ENCODE measurements around the gene SLC25A19.

Gene SLC25A19

GRCh38 chr17:75250009-75250471 is 39.2 kb downstream of the SLC25A19 start:
- H3K4me3 Mint-ChIP-seq, result peak overlapping the region; percentile 34
- H3K27me3 Mint-ChIP-seq, result no peaks in the 10 kb centered on the region
- intact Hi-C loops (cut with micrococcal nuclease), result no loop called here
- peaks cover 60% of the 10 kb centered on the region for H3K36me3 Mint-ChIP-seq (ENCODE audit: low read depth)
- H3K27ac Mint-ChIP-seq, result peak overlapping the region; percentile 49
- H3K4me1 Mint-ChIP-seq (ENCODE audit: low read depth), result peaks cover 74% of the 10 kb centered on the region
- no peaks in the 10 kb centered on the region for H3K9me3 Mint-ChIP-seq

GRCh38 chr17:75249564-75249963 is 39.7 kb downstream of the SLC25A19 start:
- Mint-ChIP-seq H3K4me1 (ENCODE audit: low read depth) (peaks cover 74% of the 10 kb centered on the region), H3K9me3 (no peaks in the 10 kb centered on the region), H3K27ac (peak overlapping the region; percentile 49), H3K36me3 (ENCODE audit: low read depth) (peaks cover 60% of the 10 kb centered on the region), H3K27me3 (no peaks in the 10 kb centered on the region), H3K4me3 (peak overlapping the region; percentile 34)
- intact Hi-C loops (cut with micrococcal nuclease), result no loop called here

GRCh38 chr17:75246404-75246803 is 42.8 kb downstream of the SLC25A19 start:
- Mint-ChIP-seq H3K36me3 (ENCODE audit: low read depth) (peaks cover 68% of the 10 kb centered on the region), H3K4me1 (ENCODE audit: low read depth) (peaks cover 76% of the 10 kb centered on the region), H3K27ac (no peak overlapping the region), H3K9me3 (no peaks in the 10 kb centered on the region), H3K4me3 (no peak overlapping the region), H3K27me3 (no peaks in the 10 kb centered on the region)
- intact Hi-C loops (cut with micrococcal nuclease), result no loop called here

GRCh38 chr17:75245011-75245410 is 44.2 kb downstream of the SLC25A19 start:
- no peaks in the 10 kb centered on the region for H3K9me3 Mint-ChIP-seq
- no peak overlapping the region for H3K4me3 Mint-ChIP-seq
- intact Hi-C loops (cut with micrococcal nuclease), result no loop called here
- peaks cover 74% of the 10 kb centered on the region for H3K4me1 Mint-ChIP-seq (ENCODE audit: low read depth)
- H3K27ac Mint-ChIP-seq, result peak overlapping the region; percentile 50
- peaks cover 82% of the 10 kb centered on the region for H3K36me3 Mint-ChIP-seq (ENCODE audit: low read depth)
- no peaks in the 10 kb centered on the region for H3K27me3 Mint-ChIP-seq

GRCh38 chr17:75244133-75244866 is 44.9 kb downstream of the SLC25A19 start:
- intact Hi-C loops (cut with micrococcal nuclease), result no loop called here
- peaks cover 89% of the 10 kb centered on the region for H3K36me3 Mint-ChIP-seq (ENCODE audit: low read depth)
- H3K27me3 Mint-ChIP-seq, result no peaks in the 10 kb centered on the region
- H3K27ac Mint-ChIP-seq, result peak overlapping the region; percentile 50
- no peaks in the 10 kb centered on the region for H3K9me3 Mint-ChIP-seq
- H3K4me1 Mint-ChIP-seq (ENCODE audit: low read depth), result peaks cover 73% of the 10 kb centered on the region
- no peak overlapping the region for H3K4me3 Mint-ChIP-seq

- Mint-ChIP-seq H3K4me1 (ENCODE audit: low read depth) (peaks cover 86% of the 10 kb centered on the region), H3K4me3 (peak overlapping the region; percentile 30), H3K9me3 (no peaks in the 10 kb centered on the region), H3K36me3 (ENCODE audit: low read depth) (peaks cover 100% of the 10 kb centered on the region), H3K27me3 (no peaks in the 10 kb centered on the region), H3K27ac (peak overlapping the region; percentile 74)
- intact Hi-C loops (cut with micrococcal nuclease), result no loop called here
Observed at GRCh38 chr17:75242461-75243042, 46.7 kb downstream of the SLC25A19 start.

GRCh38 chr17:75241996-75242460 is 47.2 kb downstream of the SLC25A19 start:
- Mint-ChIP-seq H3K4me1 (ENCODE audit: low read depth) (peaks cover 86% of the 10 kb centered on the region), H3K4me3 (no peak overlapping the region), H3K36me3 (ENCODE audit: low read depth) (peaks cover 100% of the 10 kb centered on the region), H3K27ac (peak overlapping the region; percentile 74), H3K9me3 (no peaks in the 10 kb centered on the region), H3K27me3 (no peaks in the 10 kb centered on the region)
- intact Hi-C loops (cut with micrococcal nuclease), result no loop called here

GRCh38 chr17:75241502-75241901 is 47.7 kb downstream of the SLC25A19 start:
- Mint-ChIP-seq H3K27ac (peak overlapping the region; percentile 74), H3K36me3 (ENCODE audit: low read depth) (peaks cover 100% of the 10 kb centered on the region), H3K4me1 (ENCODE audit: low read depth) (peaks cover 83% of the 10 kb centered on the region), H3K4me3 (no peak overlapping the region), H3K9me3 (no peaks in the 10 kb centered on the region), H3K27me3 (no peaks in the 10 kb centered on the region)
- intact Hi-C loops (cut with micrococcal nuclease), result no loop called here

GRCh38 chr17:75241143-75241430 is 48.1 kb downstream of the SLC25A19 start:
- intact Hi-C loops (cut with micrococcal nuclease), result no loop called here
- peaks cover 79% of the 10 kb centered on the region for H3K4me1 Mint-ChIP-seq (ENCODE audit: low read depth)
- no peak overlapping the region for H3K4me3 Mint-ChIP-seq
- no peaks in the 10 kb centered on the region for H3K9me3 Mint-ChIP-seq
- H3K27ac Mint-ChIP-seq, result peak overlapping the region; percentile 59
- H3K27me3 Mint-ChIP-seq, result no peaks in the 10 kb centered on the region
- H3K36me3 Mint-ChIP-seq (ENCODE audit: low read depth), result peaks cover 100% of the 10 kb centered on the region

GRCh38 chr17:75240394-75241142 is 48.7 kb downstream of the SLC25A19 start:
- Mint-ChIP-seq H3K4me3 (no peak overlapping the region), H3K27ac (peak overlapping the region; percentile 59), H3K36me3 (ENCODE audit: low read depth) (peaks cover 100% of the 10 kb centered on the region), H3K27me3 (no peaks in the 10 kb centered on the region), H3K9me3 (no peaks in the 10 kb centered on the region), H3K4me1 (ENCODE audit: low read depth) (peaks cover 73% of the 10 kb centered on the region)
- intact Hi-C loops (cut with micrococcal nuclease), result no loop called here

- Mint-ChIP-seq H3K9me3 (no peaks in the 10 kb centered on the region), H3K36me3 (ENCODE audit: low read depth) (peaks cover 100% of the 10 kb centered on the region), H3K4me3 (no peak overlapping the region), H3K27ac (peak overlapping the region; percentile 59), H3K27me3 (no peaks in the 10 kb centered on the region), H3K4me1 (ENCODE audit: low read depth) (peaks cover 67% of the 10 kb centered on the region)
- intact Hi-C loops (cut with micrococcal nuclease), result no loop called here
Observed at GRCh38 chr17:75239778-75240393, 49.3 kb downstream of the SLC25A19 start.

GRCh38 chr17:75239214-75239613 is 50.0 kb downstream of the SLC25A19 start:
- Mint-ChIP-seq H3K36me3 (ENCODE audit: low read depth) (peaks cover 100% of the 10 kb centered on the region), H3K27ac (peak overlapping the region; percentile 59)
- intact Hi-C loops (cut with micrococcal nuclease), result no loop called here

GRCh38 chr17:75238684-75239191 is 50.5 kb downstream of the SLC25A19 start:
- H3K4me1 Mint-ChIP-seq (ENCODE audit: low read depth), result peaks cover 55% of the 10 kb centered on the region

More at GRCh38 chr17:75239214-75239613, 50.0 kb downstream of the SLC25A19 start:
- H3K27me3 Mint-ChIP-seq, result no peaks in the 10 kb centered on the region
- H3K4me3 Mint-ChIP-seq, result no peak overlapping the region
- H3K9me3 Mint-ChIP-seq, result no peaks in the 10 kb centered on the region
- peaks cover 60% of the 10 kb centered on the region for H3K4me1 Mint-ChIP-seq (ENCODE audit: low read depth)

More at GRCh38 chr17:75238684-75239191, 50.5 kb downstream of the SLC25A19 start:
- Mint-ChIP-seq H3K36me3 (ENCODE audit: low read depth) (peaks cover 100% of the 10 kb centered on the region), H3K27me3 (no peaks in the 10 kb centered on the region), H3K27ac (peak overlapping the region; percentile 44), H3K9me3 (no peaks in the 10 kb centered on the region), H3K4me3 (no peak overlapping the region)
- intact Hi-C loops (cut with micrococcal nuclease), result no loop called here

Measured in dendritic cell treated with granulocyte-macrophage colony-stimulating factor and Interleukin-4, amounts not matched to agents 40 ng/mL and 50 ng/mL, for 4 days (primary cell).